NT2/D1 (cell line): ENCODE measurements around the gene CRX.
"Not testable (repeated sequence)": the region's sequence is repeated elsewhere in the genome, so short reads cannot be mapped to it uniquely, and the experiment has no call there.

ENCODE experiments used
- YY1 ChIP-seq: IDR thresholded peaks from 2 replicates; pipeline ENCODE4 v1.6.1; 2011; ENCODE audit not compliant: insufficient read length, insufficient read depth
- ZNF274 ChIP-seq: IDR thresholded peaks from 2 replicates; pipeline ENCODE4 v1.6.1; 2011; ENCODE audit warnings: mild to moderate bottlenecking, low read depth, low read length

- TF ChIP-seq YY1, ZNF274: not testable (repeated sequence)
Observed at GRCh38 chr19:47879385-47879784, 57.6 kb downstream of the CRX start.
